Fibroblast of skin of right quadriceps (primary cell): ENCODE measurements around the gene PSMD11.
A peak's percentile ranks its signal among the peaks of the same experiment; 100 is the strongest.

ENCODE experiments used
- DNase-seq: peaks from one replicate; pipeline ENCODE4 v3.0.0-alpha.2; 2013

Gene PSMD11

GRCh38 chr17:32492264-32492589, 47.9 kb downstream of the PSMD11 start:
- no peak for DNase-seq

GRCh38 chr17:32492648-32493289, 48.5 kb downstream of the PSMD11 start:
- no peak for DNase-seq

GRCh38 chr17:32493571-32493970, 49.3 kb downstream of the PSMD11 start:
- no peak for DNase-seq

- no peak for DNase-seq
Measured at GRCh38 chr17:32493976-32494513, 49.7 kb downstream of the PSMD11 start.

GRCh38 chr17:32494621-32495358, 50.5 kb downstream of the PSMD11 start:
- no peak for DNase-seq

GRCh38 chr17:32495359-32496231, 51.3 kb downstream of the PSMD11 start:
- DNase-seq, result peak; percentile 28

GRCh38 chr17:32496395-32497073, 52.2 kb downstream of the PSMD11 start:
- DNase-seq, result peak; percentile 92

- DNase-seq, result peak; percentile 31
Measured at GRCh38 chr17:32497431-32498205, 53.3 kb downstream of the PSMD11 start.

GRCh38 chr17:32498391-32498790, 54.1 kb downstream of the PSMD11 start:
- peak; percentile 27 for DNase-seq

GRCh38 chr17:32502013-32502412, 57.7 kb downstream of the PSMD11 start:
- DNase-seq, result no peak

GRCh38 chr17:32502710-32503109, 58.4 kb downstream of the PSMD11 start:
- DNase-seq, result no peak

GRCh38 chr17:32503251-32504165, 59.2 kb downstream of the PSMD11 start:
- DNase-seq, result no peak

GRCh38 chr17:32504166-32504990, 60.1 kb downstream of the PSMD11 start:
- peak; percentile 78 for DNase-seq

GRCh38 chr17:32508926-32509325, 64.6 kb downstream of the PSMD11 start:
- DNase-seq, result no peak

- DNase-seq, result no peak
Measured at GRCh38 chr17:32510466-32510865, 66.2 kb downstream of the PSMD11 start.

- DNase-seq, result no peak
Measured at GRCh38 chr17:32512328-32512727, 68.0 kb downstream of the PSMD11 start.

- no peak for DNase-seq
Measured at GRCh38 chr17:32513579-32513978, 69.3 kb downstream of the PSMD11 start.

GRCh38 chr17:32514606-32515005, 70.3 kb downstream of the PSMD11 start:
- DNase-seq, result no peak

GRCh38 chr17:32515677-32516383, 71.5 kb downstream of the PSMD11 start:
- no peak for DNase-seq
